Epidermal melanocyte (primary cell): ENCODE measurements around the gene LAYN.

ENCODE experiments used
- DNase-seq: peaks from one replicate; pipeline ENCODE4 v3.0.0; 2011; ENCODE audit warnings: low spot score; ENCODE audit not compliant: insufficient read length

The LAYN gene

GRCh38 chr11:111561791-111562325 lies 21.3 kb downstream of the LAYN start:
- no peak for DNase-seq

GRCh38 chr11:111562692-111563389 lies 22.3 kb downstream of the LAYN start:
- DNase-seq: no peak

DNA sequence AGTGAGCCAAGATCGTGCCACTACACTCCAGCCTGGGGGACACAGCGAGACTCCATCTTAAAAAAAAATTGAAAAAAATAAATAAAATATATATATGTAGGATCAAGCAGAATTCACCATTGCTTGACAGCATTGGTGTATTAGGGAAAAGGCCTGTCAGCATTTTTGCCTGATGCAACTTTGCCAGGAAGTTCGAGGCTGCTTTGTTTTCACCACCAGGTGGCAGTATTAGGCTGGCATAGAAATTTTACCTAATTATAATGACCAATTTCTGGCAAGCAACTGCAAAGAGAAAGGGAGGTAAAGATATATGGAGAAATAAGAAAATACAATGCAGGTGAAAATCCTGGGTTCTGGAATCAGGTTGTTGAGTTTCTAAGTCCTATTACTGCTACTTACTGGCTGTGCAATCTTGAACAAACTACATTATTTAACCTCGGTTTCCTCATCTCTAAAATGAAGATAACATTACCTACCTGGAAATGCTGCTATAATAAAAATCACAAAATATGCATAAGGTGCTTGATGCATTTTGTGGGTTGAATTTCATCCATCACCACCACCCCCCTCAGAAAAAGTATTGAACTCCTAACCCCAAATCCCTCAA lies 24.7 kb downstream of the LAYN start:
- peak; percentile 66 for DNase-seq

DNA sequence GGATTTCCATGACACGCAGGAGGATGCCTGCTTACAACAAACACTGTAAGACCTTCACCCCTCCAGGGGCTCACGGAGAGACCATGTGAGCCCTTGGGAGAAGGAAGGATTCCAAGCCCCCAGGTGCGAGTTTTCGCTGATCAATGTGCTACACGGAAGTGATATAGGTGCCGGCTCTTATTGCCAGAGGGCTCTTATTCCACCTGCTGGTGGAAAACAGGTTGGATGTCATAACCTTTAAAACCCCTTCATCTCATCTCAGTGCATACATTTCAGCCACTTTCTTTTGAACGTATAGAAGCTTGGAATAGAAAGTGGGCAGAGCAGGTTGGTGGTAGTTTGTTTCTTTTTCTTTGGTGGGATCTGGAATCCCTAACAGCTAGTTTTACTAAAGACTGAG lies 25.8 kb downstream of the LAYN start:
- DNase-seq: no peak

GRCh38 chr11:111569476-111569875 lies 29.0 kb downstream of the LAYN start:
- DNase-seq: no peak

DNA sequence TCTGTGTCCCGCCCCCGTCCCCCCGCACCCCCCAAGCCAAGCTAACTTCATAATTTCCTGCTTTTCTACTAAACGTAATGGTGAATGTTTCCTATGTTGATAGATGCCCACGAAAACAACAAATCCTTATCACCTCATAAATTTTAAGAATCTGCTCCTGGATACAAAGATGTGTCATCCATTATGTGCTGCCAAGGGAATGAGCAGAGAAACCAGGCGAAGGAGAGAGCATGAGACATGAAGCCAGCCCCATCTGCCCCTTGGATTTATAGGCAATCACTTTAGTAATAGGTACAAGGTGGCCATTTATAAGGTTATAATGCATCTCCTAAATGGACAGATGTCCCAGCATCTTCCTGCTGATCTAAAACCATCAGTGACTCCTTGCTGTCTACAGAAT lies 30.3 kb downstream of the LAYN start:
- no peak for DNase-seq

- no peak for DNase-seq
These were observed 31.4 kb downstream of the LAYN start for GRCh38 chr11:111571829-111572501.

- no peak for DNase-seq
These were observed 32.1 kb downstream of the LAYN start for GRCh38 chr11:111572581-111572980.

GRCh38 chr11:111573821-111574249 lies 33.3 kb downstream of the LAYN start:
- DNase-seq: no peak

DNA sequence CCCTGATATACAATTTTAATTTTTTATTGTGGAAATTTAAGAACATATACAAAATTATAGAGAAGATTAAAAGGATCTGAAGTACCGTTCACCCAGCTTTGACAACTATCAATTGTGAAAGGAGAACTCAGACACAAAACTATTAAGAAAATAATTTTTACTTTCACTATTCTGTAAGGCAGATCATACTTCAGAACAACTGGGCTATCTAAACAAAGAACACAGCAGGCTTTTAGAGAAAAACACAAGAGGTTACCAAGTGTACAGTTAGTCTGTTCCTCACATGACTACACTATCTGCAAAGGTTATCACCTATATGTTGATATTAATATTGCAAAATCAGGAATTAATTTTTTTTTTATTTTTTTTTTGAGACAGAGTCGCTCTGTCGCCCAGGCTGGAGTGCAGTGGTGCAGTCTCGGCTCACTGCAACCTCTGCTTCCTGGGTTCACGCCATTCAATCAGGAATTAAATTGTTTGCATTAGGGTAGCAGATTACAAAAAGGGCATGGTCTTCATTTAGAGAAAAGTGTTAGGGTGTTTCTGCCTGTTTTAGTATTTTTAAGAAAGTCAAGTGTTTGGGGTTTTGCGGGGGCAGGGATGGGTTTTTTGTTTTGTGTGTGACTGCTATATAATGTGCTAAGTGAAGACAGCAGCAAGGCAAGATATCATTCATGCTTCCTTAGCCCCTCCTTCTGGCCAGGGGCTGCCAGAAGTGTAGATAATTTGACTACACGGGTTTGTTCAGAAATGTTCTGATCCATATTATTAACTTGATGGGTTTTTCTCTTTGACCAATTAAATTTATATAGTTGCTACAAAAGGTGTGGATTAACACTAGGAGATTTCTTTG lies 34.1 kb downstream of the LAYN start:
- no peak for DNase-seq

DNA sequence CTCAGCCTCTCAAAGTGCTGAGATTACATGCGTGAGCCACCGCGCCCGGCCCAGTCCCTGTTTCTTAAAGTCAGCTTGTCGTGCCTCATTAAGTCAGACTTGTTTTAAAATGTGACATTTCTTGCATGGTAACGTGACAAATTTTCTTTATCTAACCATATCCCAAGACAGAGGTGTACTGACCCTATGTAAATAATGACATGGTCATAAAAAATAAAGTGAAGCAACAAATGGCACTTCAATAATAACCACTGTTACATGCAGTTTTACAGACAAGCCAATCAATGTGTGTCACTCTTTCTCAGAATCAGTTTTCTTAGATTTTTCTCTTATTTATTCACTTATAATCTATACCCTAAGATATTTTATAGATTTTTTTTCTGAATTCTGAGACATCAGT lies 35.2 kb downstream of the LAYN start:
- DNase-seq: no peak

GRCh38 chr11:111577821-111578220 lies 37.3 kb downstream of the LAYN start:
- DNase-seq: no peak

DNA sequence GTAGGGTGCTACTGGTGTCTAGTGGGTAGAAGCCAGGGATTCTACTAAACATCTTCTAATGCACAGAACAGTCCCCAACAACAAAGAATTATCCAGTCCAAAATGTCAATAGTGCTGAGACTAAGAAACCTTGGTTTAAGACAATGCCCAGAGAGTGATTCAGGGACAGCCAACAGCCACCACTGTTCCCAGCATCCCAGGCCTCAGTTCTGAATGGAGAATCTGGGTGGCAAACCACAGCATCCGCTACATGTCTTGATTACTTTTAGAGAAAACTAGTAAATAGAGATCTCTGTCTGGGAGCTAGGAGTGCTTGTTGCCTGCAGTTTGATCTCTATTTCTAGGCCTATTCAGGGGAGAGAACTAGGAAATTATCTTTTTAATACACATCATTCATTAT lies 40.8 kb downstream of the LAYN start:
- DNase-seq: no peak

GRCh38 chr11:111582163-111582562 lies 41.6 kb downstream of the LAYN start:
- no peak for DNase-seq

GRCh38 chr11:111582881-111583280 lies 42.4 kb downstream of the LAYN start:
- no peak for DNase-seq

DNA sequence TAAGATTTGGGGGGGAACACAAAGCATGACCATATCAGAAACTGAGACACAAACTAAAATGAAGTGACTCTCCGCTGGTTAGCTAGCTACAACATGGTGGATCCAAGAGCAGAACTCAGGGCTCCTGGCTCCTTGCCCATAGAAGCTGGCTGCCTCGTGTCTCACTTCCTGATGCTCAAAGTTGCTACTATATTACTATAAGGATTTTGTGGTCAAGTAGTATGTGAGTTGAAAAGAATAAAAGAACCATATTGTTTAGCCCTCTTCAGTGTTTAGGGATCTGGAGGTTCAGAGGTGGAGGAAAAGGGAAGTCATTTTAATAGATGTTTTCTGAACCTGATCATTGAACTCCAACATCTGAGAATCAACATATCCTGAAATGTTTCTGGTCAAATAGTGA lies 44.9 kb downstream of the LAYN start:
- no peak for DNase-seq

- DNase-seq: no peak
These were observed 45.9 kb downstream of the LAYN start for GRCh38 chr11:111586388-111586831.

GRCh38 chr11:111589114-111589513 lies 48.6 kb downstream of the LAYN start:
- DNase-seq: no peak

DNA sequence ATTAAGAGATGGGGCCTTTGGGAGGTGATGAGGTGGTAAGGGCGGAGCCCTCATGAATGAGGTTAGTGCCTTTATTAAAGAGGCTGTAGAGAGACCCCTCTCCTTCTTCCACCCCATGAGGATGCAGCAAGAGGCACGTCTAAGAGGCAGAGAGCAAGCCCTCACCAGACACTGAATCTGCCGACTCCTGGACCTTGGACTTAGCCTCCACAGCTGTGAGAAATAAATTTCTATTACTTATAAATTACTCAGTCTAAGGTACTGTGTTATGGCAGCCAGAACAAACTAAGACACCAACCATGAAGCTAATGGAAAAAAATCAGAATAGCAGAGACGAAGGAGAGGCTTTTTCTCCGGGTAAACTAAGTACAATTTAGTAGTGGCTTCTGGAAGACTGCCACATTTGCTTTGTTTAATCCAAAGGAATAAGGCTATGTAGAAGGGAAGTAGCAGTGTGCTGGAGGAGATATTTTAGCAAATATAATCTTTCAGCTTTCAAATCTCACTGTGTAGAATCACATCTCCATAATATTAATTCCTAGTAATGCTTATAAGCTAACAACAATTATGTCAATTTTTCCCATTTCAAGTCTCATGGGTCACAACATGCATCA lies 49.5 kb downstream of the LAYN start:
- no peak for DNase-seq

DNA sequence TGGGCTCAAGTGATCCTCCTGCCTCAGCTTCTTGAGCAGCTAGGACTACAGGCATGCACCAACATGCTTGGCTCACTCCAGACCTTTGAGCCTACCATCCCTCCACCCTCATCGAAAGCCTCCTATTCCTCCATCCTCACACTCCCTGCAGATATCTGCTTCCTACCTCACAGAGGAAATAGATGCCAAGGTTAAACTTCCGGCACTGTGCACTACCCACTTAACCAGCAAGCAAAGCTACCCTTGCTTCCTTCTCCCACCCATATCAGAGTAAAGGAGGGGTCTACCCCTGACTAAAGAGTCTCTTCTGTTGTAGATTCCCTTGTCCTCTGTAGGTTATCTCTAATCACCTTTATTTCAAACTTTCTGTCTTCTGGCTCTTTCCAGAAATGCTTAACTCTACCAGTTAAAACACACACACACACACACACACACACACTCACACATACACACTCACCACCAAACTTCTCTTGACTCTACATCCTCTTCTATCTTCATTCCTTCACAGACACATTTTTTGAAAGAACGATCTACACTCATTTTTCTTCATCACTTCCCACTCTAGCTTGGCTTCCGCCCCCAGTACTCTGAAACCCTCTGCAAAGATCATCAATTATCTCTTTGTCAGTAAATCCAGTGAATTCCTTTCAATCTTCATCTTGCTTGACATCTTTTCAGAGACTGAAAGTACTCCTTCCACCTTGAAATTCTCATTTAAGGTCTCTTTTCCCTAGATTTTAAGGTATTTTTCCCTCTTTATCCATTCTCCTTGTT lies 50.9 kb downstream of the LAYN start:
- no peak for DNase-seq
